Upper lobe of left lung (tissue), 4 donors: Measurements from ENCODE around the gene SLC6A18.

ENCODE experiments used
- EP300 ChIP-seq, 4 donors: sonication (generic); formaldehyde crosslinking; IDR thresholded peaks; one replicate each; pipeline ENCODE4 v1.5.1; 2017; ENCODE audit warnings: antibody characterized with exemption in 4 of 4, control low read depth in 2 of 4
- POLR2A ChIP-seq, 4 donors: fragments of 450-650 bp; IDR thresholded peaks; one replicate each; pipeline ENCODE4 v1.5.1; 2016 to 2017; ENCODE audit warnings: antibody characterized with exemption in 4 of 4, mild to moderate bottlenecking in 2 of 4
- POLR2AphosphoS5 ChIP-seq, 2 donors: sonication (generic); formaldehyde crosslinking; IDR thresholded peaks; one replicate each; pipeline ENCODE4 v1.5.1; 2017; ENCODE audit warnings: antibody characterized with exemption in 2 of 2
- TF ChIP-seq, protein P1 (sequence below), 6 experiments: fragments of 450-650 bp in 4 of 6; fragments of 200-600 bp in 2 of 6; sonication (generic) in 2 of 6; IDR thresholded peaks; one replicate each; pipeline ENCODE4 v1.5.1; 2016 to 2019; ENCODE audit warnings: antibody characterized with exemption in 6 of 6

DNA sequence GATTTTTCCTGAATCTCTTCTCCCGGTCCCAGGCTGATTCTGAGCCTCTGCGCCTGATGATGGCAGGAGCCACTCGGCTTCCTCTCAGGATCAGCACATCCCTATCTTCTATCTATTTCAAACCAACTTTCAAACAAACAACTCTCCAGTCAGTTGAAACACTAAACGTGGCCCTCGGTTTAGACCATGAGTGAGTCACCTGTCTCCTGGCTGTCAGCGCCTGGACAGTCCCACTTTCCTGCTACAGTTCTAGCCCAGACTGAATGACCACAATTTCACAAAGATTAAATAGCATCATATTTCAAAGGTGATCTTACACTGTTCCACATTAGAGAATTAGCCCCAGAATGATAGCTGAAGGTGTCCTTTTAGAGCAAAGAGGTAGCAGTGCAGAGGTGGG is 17.6 kb upstream of the SLC6A18 start:
- TF ChIP-seq POLR2A (IDR thresholded peaks at IDR 0.05), result no peak
- TF ChIP-seq, protein P1, sequence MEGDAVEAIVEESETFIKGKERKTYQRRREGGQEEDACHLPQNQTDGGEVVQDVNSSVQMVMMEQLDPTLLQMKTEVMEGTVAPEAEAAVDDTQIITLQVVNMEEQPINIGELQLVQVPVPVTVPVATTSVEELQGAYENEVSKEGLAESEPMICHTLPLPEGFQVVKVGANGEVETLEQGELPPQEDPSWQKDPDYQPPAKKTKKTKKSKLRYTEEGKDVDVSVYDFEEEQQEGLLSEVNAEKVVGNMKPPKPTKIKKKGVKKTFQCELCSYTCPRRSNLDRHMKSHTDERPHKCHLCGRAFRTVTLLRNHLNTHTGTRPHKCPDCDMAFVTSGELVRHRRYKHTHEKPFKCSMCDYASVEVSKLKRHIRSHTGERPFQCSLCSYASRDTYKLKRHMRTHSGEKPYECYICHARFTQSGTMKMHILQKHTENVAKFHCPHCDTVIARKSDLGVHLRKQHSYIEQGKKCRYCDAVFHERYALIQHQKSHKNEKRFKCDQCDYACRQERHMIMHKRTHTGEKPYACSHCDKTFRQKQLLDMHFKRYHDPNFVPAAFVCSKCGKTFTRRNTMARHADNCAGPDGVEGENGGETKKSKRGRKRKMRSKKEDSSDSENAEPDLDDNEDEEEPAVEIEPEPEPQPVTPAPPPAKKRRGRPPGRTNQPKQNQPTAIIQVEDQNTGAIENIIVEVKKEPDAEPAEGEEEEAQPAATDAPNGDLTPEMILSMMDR (IDR thresholded peaks at IDR 0.05), result no peak
- TF ChIP-seq POLR2AphosphoS5 (IDR thresholded peaks at IDR 0.05), result no peak
- TF ChIP-seq EP300 (IDR thresholded peaks at IDR 0.05), result no peak
